ENCODE results near the gene NFIA. TPM values are rescaled to one million over a fixed set of nuclear protein-coding genes. Genes with fewer than 3 reads are reported as not detected.
A peak's percentile ranks its signal among the peaks of the same experiment; 100 is the strongest.

Gene NFIA
- total and polyA plus RNA-seq, 10 of the 15 experiments (the other 5 are each of a cell fraction or from before 2014, with no cell fraction given): 0.10 to 0.16 TPM; not detected in 8

DNA sequence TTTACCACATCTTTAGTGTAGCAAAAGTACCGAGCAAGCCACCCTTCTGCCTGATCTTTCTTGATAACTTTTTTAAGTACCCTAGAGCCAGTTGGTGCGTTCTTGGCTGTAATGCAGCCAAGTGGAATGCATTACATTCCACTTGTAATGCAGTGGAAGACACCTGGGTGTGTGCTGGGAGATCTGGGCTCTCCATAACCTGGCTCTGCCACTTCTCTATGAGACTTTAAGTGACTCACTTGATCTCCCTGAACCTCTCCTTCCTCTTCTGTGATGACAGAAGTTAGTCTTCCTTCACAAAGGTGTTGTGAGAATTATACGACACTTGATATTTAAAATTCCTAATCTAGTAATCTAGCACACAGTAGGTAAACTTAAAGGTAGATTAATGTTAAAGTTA lies 35.3 kb upstream of the NFIA start:
- intact Hi-C loops (cut with micrococcal nuclease; ENCODE audit: unreplicated experiment): loop anchor here (5.0 to 10.0 kb wide), 3 partner anchors 540 to 808 kb away; no protein-coding TSS in a partner anchor

DNA sequence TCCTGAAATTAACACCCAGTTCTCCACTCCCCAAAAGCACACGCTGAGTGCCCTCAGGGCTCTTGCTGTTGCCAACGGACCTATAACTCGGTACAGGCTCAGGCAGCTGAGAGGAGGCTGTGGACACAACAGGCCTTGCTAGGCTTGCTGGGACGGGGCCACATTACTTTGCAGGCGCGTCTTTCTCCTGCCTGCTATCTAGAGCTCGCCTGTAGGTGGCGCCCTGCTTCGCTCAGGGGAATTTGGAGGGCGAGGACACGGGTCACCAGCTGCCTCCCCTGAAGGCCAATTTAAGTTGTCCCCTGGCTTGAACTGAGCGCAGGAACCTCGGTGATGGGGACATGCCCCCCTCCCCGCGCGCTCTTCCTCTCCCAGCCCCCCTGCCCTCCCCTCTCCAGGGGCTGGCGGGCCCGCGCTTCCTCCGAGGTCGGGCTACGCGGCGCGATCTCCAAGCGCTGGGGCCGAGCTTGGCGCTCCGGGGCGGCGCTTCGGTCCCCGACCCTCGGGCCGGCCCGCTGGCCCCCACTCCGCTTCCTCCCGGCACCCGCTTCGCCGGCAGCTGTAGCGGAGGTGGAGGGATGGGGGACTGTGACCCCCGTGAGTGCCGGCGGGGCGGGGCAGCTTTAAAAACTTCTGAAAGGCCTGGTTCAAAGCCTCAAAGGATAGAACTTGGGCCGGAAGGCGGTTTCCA lies 32.4 kb upstream of the NFIA start:
- H3K27ac ChIP-seq (ENCODE audit: control insufficient read depth, insufficient read depth): no peak overlapping the region
- BruUV-seq (replicated peaks): no TSS peak
- FAIRE-seq: peak; percentile 52
- 3% methylated on average over 47 of the region's 48 CpGs for WGBS (ENCODE audit: insufficient coverage, insufficient replicate concordance, low lambda C conversion rate, missing lambda C conversion rate)
- peak overlapping the region; percentile 76; the same call in 1 of the 2 replicates for H3K4me2 ChIP-seq (ENCODE audit: control insufficient read depth, insufficient read depth)
- CTCF ChIA-PET: interaction anchor here (0.6 to 2.5 kb wide), 16 partner anchors 9 to 795 kb away, joined by 3 to 14 read pairs (median 4); no protein-coding TSS in a partner anchor
- POLR2A ChIA-PET: interaction anchor here (0.6 kb wide), 1 partner anchor 659 kb away, joined by 7 read pairs; no protein-coding TSS in a partner anchor
- no peaks in the 10 kb centered on the region for H3K36me3 ChIP-seq (ENCODE audit: control insufficient read depth in 2 of 2, insufficient read depth in 2 of 2, low read length in 1 of 2)
- intact Hi-C loops (cut with micrococcal nuclease; ENCODE audit: unreplicated experiment): loop anchor here (1.0 to 10.0 kb wide), 4 partner anchors 403 to 805 kb away; no protein-coding TSS in a partner anchor
- H2AFZ ChIP-seq (ENCODE audit: control insufficient read depth, low read depth, low read length): peak overlapping the region; percentile 37
- RAD21 ChIA-PET (ENCODE audit: unreplicated experiment): interaction anchor here (0.6 to 1.5 kb wide), 4 partner anchors 16 to 802 kb away, joined by 3 to 5 read pairs (median 4); no protein-coding TSS in a partner anchor
- no peak overlapping the region for H3K9ac ChIP-seq (ENCODE audit: control insufficient read depth, insufficient read depth, low read length)
- H3K27me3 ChIP-seq (replicated peaks in 1 of 2; ENCODE audit: control insufficient read depth in 2 of 2, insufficient read depth in 2 of 2, low read length in 1 of 2): peaks cover 5 to 22% of the 10 kb centered on the region in 2 experiments
- TF ChIP-seq YY1 (IDR thresholded peaks at IDR 0.05; ENCODE audit: low read depth, low read length) (peak; percentile 22; the same call in 1 of the 2 replicates), MEF2A (IDR thresholded peaks at IDR 0.05; ENCODE audit: insufficient read depth, low read depth, low read length) (no peak), KAT2A (conservative IDR thresholded peaks at IDR 0.05; ENCODE audit: control insufficient read depth, low read depth, low read length) (no peak), NR2F1 (conservative IDR thresholded peaks at IDR 0.05) (peak; percentile 75), SMC3 (IDR thresholded peaks at IDR 0.05; ENCODE audit: borderline replicate concordance, low read length) (peak; percentile 62), RAD21 (IDR thresholded peaks at IDR 0.05; ENCODE audit: insufficient read depth, low read depth, low read length) (peak; percentile 62)
- TF ChIP-seq, protein P1, sequence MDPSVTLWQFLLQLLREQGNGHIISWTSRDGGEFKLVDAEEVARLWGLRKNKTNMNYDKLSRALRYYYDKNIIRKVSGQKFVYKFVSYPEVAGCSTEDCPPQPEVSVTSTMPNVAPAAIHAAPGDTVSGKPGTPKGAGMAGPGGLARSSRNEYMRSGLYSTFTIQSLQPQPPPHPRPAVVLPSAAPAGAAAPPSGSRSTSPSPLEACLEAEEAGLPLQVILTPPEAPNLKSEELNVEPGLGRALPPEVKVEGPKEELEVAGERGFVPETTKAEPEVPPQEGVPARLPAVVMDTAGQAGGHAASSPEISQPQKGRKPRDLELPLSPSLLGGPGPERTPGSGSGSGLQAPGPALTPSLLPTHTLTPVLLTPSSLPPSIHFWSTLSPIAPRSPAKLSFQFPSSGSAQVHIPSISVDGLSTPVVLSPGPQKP (IDR thresholded peaks at IDR 0.05; ENCODE audit: low read depth, low read length): no peak
- TF ChIP-seq, protein P2, sequence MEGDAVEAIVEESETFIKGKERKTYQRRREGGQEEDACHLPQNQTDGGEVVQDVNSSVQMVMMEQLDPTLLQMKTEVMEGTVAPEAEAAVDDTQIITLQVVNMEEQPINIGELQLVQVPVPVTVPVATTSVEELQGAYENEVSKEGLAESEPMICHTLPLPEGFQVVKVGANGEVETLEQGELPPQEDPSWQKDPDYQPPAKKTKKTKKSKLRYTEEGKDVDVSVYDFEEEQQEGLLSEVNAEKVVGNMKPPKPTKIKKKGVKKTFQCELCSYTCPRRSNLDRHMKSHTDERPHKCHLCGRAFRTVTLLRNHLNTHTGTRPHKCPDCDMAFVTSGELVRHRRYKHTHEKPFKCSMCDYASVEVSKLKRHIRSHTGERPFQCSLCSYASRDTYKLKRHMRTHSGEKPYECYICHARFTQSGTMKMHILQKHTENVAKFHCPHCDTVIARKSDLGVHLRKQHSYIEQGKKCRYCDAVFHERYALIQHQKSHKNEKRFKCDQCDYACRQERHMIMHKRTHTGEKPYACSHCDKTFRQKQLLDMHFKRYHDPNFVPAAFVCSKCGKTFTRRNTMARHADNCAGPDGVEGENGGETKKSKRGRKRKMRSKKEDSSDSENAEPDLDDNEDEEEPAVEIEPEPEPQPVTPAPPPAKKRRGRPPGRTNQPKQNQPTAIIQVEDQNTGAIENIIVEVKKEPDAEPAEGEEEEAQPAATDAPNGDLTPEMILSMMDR (IDR thresholded peaks at IDR 0.05 in 2 of 3, conservative IDR thresholded peaks at IDR 0.05 in 1 of 3; ENCODE audit: control insufficient read depth in 2 of 3, extremely low read depth in 1 of 3, insufficient read depth in 1 of 3, low read depth in 3 of 3, low read length in 3 of 3): peak; percentile 75 to 80 (median 79)
- SMC1A ChIA-PET (ENCODE audit: uncharacterized antibody, unreplicated experiment): interaction anchor here (0.8 to 1.2 kb wide), 2 partner anchors 10 to 539 kb away, joined by 3 to 6 read pairs; no protein-coding TSS in a partner anchor
- in situ Hi-C loops (cut with MboI): no loop called here
- no peaks in the 10 kb centered on the region for H3K79me2 ChIP-seq (ENCODE audit: control insufficient read depth, insufficient read depth, low read length)
- ATAC-seq: peak; percentile 89
- no peaks in the 10 kb centered on the region for H4K20me1 ChIP-seq (ENCODE audit: control insufficient read depth, insufficient read depth)
- H3K9me3 ChIP-seq (replicated peaks; ENCODE audit: control insufficient read depth, insufficient read depth, low read length): no peaks in the 10 kb centered on the region; the same call in 1 of the 3 replicates
- H3K4me3 ChIP-seq: peak overlapping the region; percentile 32; the same call in 1 of the 2 replicates
- H3K4me1 ChIP-seq (ENCODE audit: control insufficient read depth, insufficient read depth, low read length): no peaks in the 10 kb centered on the region
- DNase-seq (ENCODE audit: low read depth, low spot score): no peak

More for the DNA sequence above, 35.3 kb upstream of the NFIA start:
- no peak for ATAC-seq
- RAD21 ChIA-PET (ENCODE audit: unreplicated experiment): interaction anchor here (1.2 kb wide), 1 partner anchor 9 kb away, joined by 3 read pairs; no protein-coding TSS in a partner anchor
- SMC1A ChIA-PET (ENCODE audit: uncharacterized antibody, unreplicated experiment): no interaction called here
- Histone ChIP-seq H2AFZ (ENCODE audit: control insufficient read depth, low read depth, low read length) (no peak overlapping the region), H3K9me3 (replicated peaks; ENCODE audit: control insufficient read depth, insufficient read depth, low read length) (no peaks in the 10 kb centered on the region), H3K79me2 (ENCODE audit: control insufficient read depth, insufficient read depth, low read length) (no peaks in the 10 kb centered on the region), H3K27ac (ENCODE audit: control insufficient read depth, insufficient read depth) (no peak overlapping the region), H3K36me3 (ENCODE audit: control insufficient read depth in 2 of 2, insufficient read depth in 2 of 2, low read length in 1 of 2) (no peaks in the 10 kb centered on the region), H3K4me1 (ENCODE audit: control insufficient read depth, insufficient read depth, low read length) (no peaks in the 10 kb centered on the region), H3K4me3 (no peak overlapping the region), H3K27me3 (replicated peaks in 1 of 2; ENCODE audit: control insufficient read depth in 2 of 2, insufficient read depth in 2 of 2, low read length in 1 of 2) (peaks cover 2 to 11% of the 10 kb centered on the region in 2 experiments), H3K9ac (ENCODE audit: control insufficient read depth, insufficient read depth, low read length) (no peak overlapping the region), H3K4me2 (ENCODE audit: control insufficient read depth, insufficient read depth) (no peak overlapping the region), H4K20me1 (ENCODE audit: control insufficient read depth, insufficient read depth) (no peaks in the 10 kb centered on the region)
- WGBS (ENCODE audit: insufficient coverage, insufficient replicate concordance, low lambda C conversion rate, missing lambda C conversion rate): 35% methylated on average over 3 of the region's 3 CpGs
- no peak for DNase-seq (ENCODE audit: low read depth, low spot score)
- FAIRE-seq: no peak
- BruUV-seq (replicated peaks): no TSS peak
- no peak for TF ChIP-seq STAT1 (conservative IDR thresholded peaks at IDR 0.05)
- no peak for TF ChIP-seq SRF (IDR thresholded peaks at IDR 0.05; ENCODE audit: low read depth in 2 of 2, low read length in 2 of 2)
- TF ChIP-seq MAX (IDR thresholded peaks at IDR 0.05; ENCODE audit: low read depth, low read length): no peak
- no peak for TF ChIP-seq SMARCA5 (IDR thresholded peaks at IDR 0.05)
- in situ Hi-C loops (cut with MboI): no loop called here
- POLR2A ChIA-PET: no interaction called here
- CTCF ChIA-PET: no interaction called here

Data from GM12878 (cell line).